Raji (cell line): Measurements from ENCODE around the gene ANKS1B.

ENCODE experiments used
- POLR2A ChIP-seq: IDR thresholded peaks from 2 replicates; pipeline ENCODE4 v1.6.1; 2011; ENCODE audit warnings: low read depth, low read length, control low read depth; ENCODE audit not compliant: insufficient read depth

The ANKS1B gene

DNA sequence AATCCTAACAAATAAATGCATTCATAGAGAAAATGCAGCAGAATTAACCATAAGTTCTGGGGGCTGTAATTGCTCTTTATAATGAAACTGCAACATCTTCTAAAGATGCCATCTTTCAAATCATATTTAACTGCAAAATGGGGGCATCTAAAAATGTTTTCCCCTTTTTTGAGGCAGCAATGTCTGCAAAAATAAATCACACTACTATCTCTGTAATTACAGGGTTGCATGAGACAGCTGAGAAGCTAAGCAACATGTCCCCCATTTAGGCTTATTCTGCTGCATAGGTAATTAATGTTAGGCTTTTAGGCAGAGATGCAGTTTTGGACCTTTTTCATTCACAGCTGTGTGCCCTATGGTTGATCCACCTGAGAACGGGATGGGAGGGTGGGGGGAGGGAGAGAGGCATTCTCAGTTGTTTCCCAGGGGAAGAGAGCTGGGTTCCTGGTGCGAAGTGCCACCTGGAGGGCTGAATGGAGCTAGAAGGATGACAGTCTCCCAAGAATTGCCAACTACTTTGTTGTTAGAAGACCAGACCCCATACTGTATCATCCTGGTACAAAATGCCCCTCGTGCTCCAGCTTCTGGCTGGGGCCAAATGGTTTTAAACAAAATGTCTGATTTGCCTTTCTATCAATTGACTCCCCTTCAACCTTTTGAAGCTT is 1185.5 kb downstream of the ANKS1B start:
- no peak for TF ChIP-seq POLR2A

GRCh38 chr12:98797200-98797599 is 1187.5 kb downstream of the ANKS1B start:
- TF ChIP-seq POLR2A, result no peak

GRCh38 chr12:98796745-98797144 is 1188.0 kb downstream of the ANKS1B start:
- TF ChIP-seq POLR2A, result no peak

DNA sequence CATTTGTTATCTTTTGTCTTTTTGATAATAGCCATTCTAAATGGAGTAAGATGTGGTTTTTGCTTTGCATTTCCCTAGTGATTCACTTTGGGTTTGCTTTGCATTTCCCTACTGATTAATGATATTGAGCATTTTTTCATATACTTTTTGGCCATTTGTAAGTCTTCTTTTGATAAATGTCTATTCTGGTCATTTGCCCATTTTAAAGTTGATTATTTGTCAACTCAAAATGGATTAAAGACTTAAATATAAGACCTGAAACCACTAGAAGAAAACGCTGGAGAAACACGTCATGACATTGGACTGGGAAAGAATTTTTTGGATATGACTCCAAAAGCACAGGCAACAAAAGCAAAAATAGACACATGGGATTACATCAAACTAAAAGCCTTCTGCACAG is 1191.6 kb downstream of the ANKS1B start:
- no peak for TF ChIP-seq POLR2A

DNA sequence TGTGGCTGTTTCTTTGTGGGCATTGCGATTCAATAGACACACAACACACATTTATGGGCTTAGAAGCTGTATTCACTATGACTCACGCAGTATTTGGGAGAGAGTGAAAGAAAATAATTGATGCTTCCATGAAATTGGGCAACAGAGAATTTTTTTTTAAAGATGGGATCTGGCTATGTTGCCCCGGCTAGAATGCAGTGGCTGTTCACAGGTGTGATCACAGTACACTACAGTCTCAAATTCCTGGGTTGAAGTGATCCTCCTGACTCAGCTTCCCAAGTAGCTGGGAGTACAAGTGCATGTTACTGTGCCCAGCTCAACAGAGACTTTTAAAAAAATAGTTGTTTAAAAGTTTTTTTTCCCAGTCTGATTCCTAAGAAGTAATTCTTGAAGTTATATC is 1193.3 kb downstream of the ANKS1B start:
- TF ChIP-seq POLR2A, result no peak

GRCh38 chr12:98788396-98788795 is 1196.3 kb downstream of the ANKS1B start:
- no peak for TF ChIP-seq POLR2A

DNA sequence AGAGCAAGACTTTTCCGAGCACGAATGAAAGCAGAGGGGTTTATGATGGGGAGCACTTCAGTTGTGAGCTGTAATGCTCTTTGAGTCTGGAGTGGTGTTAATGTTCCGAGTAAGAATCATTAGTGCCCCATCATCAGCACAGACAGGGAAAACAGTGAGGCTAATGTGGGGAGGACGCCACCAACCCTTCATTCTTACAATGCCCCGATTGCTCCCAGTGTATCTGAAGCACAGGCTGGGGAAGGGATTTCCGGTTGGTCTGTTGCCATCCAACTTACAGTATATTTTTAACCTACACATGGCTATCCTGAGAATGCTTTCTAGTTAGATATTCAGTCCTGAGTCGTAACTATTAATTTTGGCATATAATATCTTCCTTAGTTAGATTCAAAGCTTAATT is 1198.1 kb downstream of the ANKS1B start:
- TF ChIP-seq POLR2A, result no peak

GRCh38 chr12:98783420-98783819 is 1201.3 kb downstream of the ANKS1B start:
- no peak for TF ChIP-seq POLR2A

DNA sequence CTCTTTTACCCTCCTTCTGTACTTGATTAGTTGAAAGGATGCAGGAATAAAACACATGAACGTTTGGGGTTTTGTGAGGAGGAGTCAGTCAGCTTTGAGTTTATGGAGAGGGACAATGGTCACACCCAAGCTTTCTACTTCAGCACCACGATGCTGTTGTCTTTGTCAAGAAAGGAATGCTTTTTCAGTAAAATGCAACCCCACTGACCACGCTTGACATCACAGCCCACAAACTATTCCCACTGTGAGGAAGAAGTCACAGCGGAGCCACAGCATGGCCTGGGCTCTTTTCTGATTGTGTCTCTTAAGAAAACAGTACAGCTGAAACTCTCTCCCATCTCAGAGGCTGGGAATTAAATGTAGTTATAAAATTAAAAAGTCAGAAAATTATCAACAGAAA is 1204.5 kb downstream of the ANKS1B start:
- no peak for TF ChIP-seq POLR2A

- TF ChIP-seq POLR2A, result no peak
Measured at GRCh38 chr12:98772818-98773217, 1211.9 kb downstream of the ANKS1B start.

DNA sequence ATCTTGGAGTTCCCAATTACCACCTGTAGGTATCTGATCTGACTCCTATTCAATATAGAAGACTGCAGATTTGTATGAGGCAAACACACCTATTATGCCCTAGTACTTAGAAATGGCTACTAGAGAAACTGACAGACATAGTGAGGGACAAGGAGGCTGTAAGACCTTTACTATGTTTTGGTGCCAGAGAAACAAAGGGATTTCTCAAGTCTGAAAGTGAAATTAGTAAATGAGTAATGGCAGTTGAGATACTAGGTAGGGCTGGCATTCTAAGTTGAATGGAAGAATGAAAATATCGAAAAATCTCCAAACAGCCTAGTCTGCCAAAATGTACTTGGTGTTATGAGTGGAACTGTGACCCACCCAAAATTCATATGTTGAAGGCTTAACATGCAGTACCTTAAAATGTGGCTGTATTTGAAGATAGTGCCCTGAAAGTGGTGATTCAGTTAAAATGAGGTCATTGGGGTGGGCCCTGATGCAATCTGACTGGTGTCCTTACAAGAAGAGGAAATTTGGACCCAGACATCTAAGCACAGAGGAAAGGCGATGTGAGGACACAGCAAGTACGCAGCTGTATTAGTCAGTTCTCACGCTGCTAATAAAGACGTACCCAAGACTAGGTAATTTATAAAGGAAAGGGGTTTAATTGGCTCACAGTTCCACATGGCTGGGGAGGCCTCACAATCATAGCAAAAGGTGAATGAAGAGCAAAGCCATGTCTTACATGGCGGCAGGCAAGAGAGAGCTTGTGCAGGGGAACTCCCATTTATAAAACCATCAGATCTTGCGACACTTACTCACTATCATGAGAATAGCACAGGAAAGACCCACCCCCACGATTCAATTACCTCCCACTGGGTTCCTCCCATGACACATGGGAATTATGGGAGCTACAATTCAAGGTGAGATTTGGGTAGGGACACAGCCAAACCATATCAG is 1212.7 kb downstream of the ANKS1B start:
- no peak for TF ChIP-seq POLR2A

GRCh38 chr12:98770230-98770629 is 1214.5 kb downstream of the ANKS1B start:
- no peak for TF ChIP-seq POLR2A

DNA sequence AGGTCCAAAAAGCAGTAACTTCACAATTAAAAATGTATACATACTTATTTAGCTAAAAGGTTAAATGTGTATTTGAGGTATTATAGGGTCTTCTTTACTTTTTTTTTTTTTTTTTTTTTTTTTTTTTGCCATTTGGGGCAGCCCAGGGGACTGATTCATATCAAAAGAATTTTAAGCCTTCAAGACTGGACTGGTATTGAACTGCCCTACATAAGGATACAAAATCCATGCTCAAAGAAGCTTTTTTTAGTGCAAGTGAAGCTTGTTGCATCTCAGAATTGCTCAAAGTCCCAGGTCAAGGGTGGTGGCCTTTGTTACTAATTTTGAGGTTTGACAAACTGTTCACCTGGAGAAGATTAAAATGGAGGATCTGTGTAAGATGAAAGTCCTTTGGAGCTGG is 1215.7 kb downstream of the ANKS1B start:
- TF ChIP-seq POLR2A, result no peak

DNA sequence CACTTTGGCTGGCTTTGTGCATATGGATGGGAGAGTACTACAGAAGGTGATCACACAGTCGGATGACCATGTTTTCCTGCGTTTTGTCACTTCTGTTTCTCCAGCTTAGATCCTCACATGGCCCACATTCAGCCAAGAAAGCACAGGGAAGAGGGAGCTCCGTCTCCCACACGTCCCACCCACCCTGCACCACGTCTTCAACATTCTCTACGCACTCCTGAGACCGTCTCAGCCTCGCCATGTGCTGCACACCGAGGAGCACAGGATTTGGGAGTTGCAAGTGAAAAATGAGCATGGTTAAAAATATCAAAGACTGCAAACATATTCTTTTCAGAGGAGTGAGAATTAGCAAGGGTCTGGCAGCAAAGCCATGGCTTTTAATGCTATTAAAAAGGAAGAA is 1217.5 kb downstream of the ANKS1B start:
- no peak for TF ChIP-seq POLR2A

DNA sequence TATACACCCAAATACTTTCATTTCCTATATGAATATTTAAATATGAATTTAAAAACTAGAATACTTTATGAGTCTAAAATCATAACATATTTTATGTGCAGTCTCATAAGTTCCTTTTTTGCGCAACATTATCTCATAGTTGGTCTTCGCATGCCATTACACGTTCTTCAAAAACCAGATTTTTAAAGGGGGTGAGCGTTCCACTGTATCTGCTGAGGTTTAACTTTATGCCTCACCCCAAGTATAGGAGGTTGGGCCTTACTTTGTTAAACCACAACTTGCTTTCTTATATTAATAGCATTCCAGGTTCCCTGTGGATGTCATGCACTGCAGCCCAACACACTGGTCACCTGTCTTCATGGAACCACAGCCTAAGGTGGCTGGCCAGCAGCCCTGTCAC is 1221.1 kb downstream of the ANKS1B start:
- no peak for TF ChIP-seq POLR2A

- no peak for TF ChIP-seq POLR2A
Measured at GRCh38 chr12:98758331-98758730, 1226.4 kb downstream of the ANKS1B start.
